Measurements from ENCODE around the gene CLIC4. TPM values are rescaled to one million over a fixed set of nuclear protein-coding genes. Genes with fewer than 3 reads are reported as not detected.
"Not testable (repeated sequence)": the region's sequence is repeated elsewhere in the genome, so short reads cannot be mapped to it uniquely, and the experiment has no call there.

Gene CLIC4
- 10 to 100 TPM; 16.8 to 86.7 (median 35.6) TPM for total RNA-seq
- 10 to 100 TPM; 12.0 to 16.1 TPM for polyA plus RNA-seq

DNA sequence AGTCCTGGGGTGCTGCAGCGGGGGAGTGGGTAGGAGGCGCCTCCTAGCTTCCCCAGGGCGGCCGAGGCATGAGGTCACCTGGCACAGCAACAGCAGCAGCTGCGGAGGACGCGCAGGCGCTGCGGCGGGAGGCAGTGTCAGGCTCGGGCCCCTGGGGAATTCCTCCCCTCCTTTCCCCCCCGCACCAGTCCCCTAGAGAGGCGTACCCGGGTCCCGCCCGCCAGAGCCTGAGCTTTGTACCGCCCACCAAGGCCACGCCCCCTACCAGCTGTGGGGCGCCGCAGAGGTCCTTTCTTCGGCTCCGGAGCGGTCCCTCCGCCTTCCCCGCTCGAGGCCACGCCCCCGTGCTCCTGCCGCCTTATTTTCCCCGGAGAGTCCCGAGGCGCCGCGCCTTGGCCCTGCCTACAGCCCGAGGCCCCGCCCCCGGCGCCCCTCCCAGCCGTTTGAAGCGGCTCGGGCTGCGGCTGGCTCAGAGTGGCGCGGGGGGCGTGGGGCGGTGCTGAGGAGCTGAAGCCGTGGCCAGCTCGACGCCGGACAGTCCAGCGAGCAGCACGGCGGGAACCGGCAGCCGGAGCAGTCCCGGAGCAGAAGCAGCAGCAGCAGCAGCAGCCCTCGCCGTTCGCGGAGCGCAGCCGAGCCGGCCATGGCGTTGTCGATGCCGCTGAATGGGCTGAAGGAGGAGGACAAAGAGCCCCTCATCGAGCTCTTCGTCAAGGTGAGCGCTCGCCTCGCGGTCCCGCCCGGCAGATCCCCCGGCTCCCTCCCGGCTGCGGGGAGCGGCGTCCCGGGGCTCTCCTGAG, at the start of gene CLIC4:
Gene CLIC4 (plus strand): TSS at position 537 of the 800 bp plus-strand sequence. CDS start 107 bp downstream, at position 644.
- ATAC-seq (peak; percentile 92 to 98 (median 94)), DNase-seq (peak; percentile 100), FAIRE-seq (peak; percentile 32)
- H3K36me3 ChIP-seq, result no peaks in the 10 kb centered on the region
- intact Hi-C loops (cut with DNase I), result no loop called here
- no peaks in the 10 kb centered on the region for H3K9me3 ChIP-seq
- H3K27ac ChIP-seq, result peak within 1 kb of the TSS; percentile 76 to 91 (median 86)
- TF ChIP-seq, protein P1, sequence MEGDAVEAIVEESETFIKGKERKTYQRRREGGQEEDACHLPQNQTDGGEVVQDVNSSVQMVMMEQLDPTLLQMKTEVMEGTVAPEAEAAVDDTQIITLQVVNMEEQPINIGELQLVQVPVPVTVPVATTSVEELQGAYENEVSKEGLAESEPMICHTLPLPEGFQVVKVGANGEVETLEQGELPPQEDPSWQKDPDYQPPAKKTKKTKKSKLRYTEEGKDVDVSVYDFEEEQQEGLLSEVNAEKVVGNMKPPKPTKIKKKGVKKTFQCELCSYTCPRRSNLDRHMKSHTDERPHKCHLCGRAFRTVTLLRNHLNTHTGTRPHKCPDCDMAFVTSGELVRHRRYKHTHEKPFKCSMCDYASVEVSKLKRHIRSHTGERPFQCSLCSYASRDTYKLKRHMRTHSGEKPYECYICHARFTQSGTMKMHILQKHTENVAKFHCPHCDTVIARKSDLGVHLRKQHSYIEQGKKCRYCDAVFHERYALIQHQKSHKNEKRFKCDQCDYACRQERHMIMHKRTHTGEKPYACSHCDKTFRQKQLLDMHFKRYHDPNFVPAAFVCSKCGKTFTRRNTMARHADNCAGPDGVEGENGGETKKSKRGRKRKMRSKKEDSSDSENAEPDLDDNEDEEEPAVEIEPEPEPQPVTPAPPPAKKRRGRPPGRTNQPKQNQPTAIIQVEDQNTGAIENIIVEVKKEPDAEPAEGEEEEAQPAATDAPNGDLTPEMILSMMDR (IDR thresholded peaks at IDR 0.05), result no peak
- WGBS, 2 donors, result 0% methylated on average over 56 to 80 of the region's 80 CpGs
- H3K4me3 ChIP-seq, result peak within 1 kb of the TSS; percentile 79 to 94 (median 92)
- H3K4me1 ChIP-seq, result peaks cover 0 to 4% (median 0%) of the 10 kb centered on the region in 3 donors
- no peaks in the 10 kb centered on the region for H3K27me3 ChIP-seq

DNA sequence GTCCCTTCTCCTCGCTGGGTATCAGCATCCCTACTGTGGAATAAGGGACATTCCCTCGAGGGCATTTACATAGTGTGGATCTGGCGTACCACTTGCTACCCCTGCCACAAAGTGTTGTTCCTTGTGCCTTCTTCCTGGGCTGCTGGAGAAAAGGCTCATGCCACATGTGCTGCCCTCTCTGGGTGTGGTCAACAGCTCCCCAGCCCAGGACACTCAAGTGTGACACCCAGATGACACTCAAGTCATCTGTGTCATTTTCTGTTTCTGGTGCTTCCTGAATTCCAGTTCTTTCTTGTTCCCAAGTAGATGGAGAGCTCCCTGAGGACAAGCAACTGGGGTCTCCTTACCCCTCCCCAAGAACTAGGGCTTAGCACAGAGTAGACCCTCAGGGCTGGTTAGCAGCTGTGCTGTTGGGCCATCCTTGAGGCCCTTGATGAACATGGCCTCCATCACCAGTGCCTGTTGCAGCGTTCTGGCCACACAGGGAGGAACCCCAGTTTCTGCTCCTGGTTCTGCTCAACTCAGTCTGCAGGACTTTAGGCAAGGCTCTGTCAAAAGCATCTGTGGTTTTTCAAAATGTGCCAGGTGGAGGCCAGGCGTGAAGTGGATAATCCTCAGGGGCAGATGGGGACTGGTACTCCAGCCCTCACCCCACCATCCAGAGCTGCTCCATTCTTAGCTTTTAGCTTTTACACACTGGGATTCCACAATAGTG, 49.0 kb upstream of the CLIC4 start:
- no peak for DNase-seq
- no peak overlapping the region for H3K27ac ChIP-seq
- intact Hi-C loops (cut with DNase I), result no loop called here
- H3K27me3 ChIP-seq, result no peaks in the 10 kb centered on the region
- TF ChIP-seq, protein P1 (IDR thresholded peaks at IDR 0.05), result no peak
- H3K4me1 ChIP-seq, result no peaks in the 10 kb centered on the region
- no peaks in the 10 kb centered on the region for H3K36me3 ChIP-seq
- no peak for FAIRE-seq
- H3K4me3 ChIP-seq, result no peak overlapping the region
- 86 to 87% methylated on average over 5 of the region's 5 CpGs for WGBS, 2 donors
- no peak for ATAC-seq
- no peaks in the 10 kb centered on the region for H3K9me3 ChIP-seq

DNA sequence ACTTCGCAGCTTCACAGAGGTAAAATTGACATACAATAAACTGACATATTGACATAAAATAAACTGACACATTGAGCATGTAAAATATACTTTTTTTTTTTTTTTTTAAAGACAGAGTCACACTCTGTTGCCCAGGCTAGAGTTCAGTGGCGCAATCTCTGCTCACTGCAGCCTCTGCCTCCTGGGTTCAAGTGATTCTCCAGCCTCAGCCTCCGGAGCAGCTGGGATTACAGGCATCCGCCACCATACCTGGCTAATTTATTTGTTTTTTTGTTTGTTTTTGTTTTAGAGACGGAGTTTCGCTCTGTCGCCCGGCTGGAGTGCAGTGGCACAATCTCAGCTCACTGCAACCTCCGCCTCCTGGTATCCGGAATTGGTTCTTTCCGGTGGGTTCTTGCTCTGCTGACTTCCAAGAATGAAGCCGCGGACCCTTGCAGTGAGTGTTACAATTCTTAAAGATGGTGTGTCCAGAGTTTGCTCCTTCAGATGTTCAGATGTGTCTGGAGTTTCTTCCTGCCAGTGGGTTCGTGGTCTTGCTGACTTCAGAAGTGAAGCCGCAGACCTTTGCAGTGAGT, 48.4 kb upstream of the CLIC4 start:
- TF ChIP-seq, protein P1 (IDR thresholded peaks at IDR 0.05), result no peak
- Histone ChIP-seq H3K27ac (no peak overlapping the region), H3K36me3 (no peaks in the 10 kb centered on the region), H3K4me1 (no peaks in the 10 kb centered on the region), H3K27me3 (no peaks in the 10 kb centered on the region), H3K9me3 (no peaks in the 10 kb centered on the region), H3K4me3 (no peak overlapping the region)
- intact Hi-C loops (cut with DNase I), result no loop called here
- DNase-seq (no peak), FAIRE-seq (no peak), ATAC-seq (no peak)
- WGBS, 2 donors, result 85 to 90% methylated on average over 15 of the region's 15 CpGs

DNA sequence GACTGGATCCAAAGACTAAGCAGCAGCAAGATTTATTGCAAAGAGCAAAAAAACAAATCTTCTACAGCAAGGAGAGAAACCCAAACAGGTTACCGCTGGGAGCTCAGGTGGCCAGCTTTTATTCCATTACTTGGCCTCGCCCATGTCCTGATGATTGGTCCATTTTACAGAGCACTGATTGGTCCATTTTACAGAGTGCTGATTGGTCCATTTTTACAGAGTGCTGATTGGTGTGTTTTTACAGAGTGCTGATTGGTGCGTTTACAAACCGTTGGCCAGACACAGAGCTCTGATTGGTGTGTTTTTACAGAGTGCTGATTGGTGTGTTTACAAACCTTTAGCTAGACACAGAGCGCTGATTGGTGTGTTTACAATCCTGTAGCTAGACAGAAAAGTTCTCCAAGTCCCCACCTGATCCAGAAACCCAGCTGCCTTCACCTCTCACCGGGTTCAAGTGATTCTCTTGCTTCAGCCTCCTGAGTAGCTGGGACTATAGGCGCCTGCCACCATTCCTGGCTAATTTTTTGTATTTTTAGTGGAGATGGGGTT, 47.7 kb upstream of the CLIC4 start:
- intact Hi-C loops (cut with DNase I); DNase-seq: not testable (repeated sequence)
- 84 to 85% methylated on average over 7 of the region's 7 CpGs for WGBS, 2 donors

DNA sequence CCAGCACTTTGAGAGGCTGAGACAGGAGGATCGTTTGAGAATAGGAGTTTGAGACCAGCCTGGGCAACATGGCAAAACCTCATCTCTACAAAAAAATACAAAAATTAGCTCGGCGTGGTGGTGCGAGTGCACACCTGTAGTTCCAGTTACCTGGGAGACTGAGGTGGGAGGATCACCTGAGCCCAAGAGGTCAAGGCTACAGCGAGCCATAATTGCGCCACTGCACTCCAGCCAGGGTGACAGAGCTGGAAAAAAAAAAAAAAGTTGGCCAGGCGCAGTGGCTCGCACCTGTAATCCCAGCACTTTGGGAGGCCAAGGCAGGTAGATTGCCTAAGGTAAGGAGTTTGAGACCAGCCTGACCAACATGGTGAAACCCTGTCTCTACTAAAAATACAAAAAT, 46.9 kb upstream of the CLIC4 start:
- H3K9me3 ChIP-seq; intact Hi-C loops (cut with DNase I); H3K4me1 ChIP-seq; H3K27ac ChIP-seq; ATAC-seq; H3K36me3 ChIP-seq; H3K4me3 ChIP-seq; FAIRE-seq; DNase-seq; H3K27me3 ChIP-seq: not testable (repeated sequence)
- 76 to 79% methylated on average over 8 of the region's 8 CpGs for WGBS, 2 donors

More for the DNA sequence above, 47.7 kb upstream of the CLIC4 start:
- not testable (repeated sequence) for H3K27me3 ChIP-seq, H3K36me3 ChIP-seq, H3K9me3 ChIP-seq, H3K27ac ChIP-seq, H3K4me3 ChIP-seq, ATAC-seq, H3K4me1 ChIP-seq, FAIRE-seq

All from pancreas (tissue), 10 donors.